Measurements from ENCODE around the gene GAR1.
"Not testable (repeated sequence)": the region's sequence is repeated elsewhere in the genome, so short reads cannot be mapped to it uniquely, and the experiment has no call there.

The GAR1 gene

GRCh38 chr4:109846395-109847098 is 31.0 kb downstream of the GAR1 start:
- no peak for DNase-seq (ENCODE audit: low spot score)

- DNase-seq (ENCODE audit: low spot score) = no peak
These were observed 32.4 kb downstream of the GAR1 start, which contains the start of gene LRIT3 for GRCh38 chr4:109847896-109848442. Gene LRIT3, plus strand, starts transcription at chr4:109848107. Its CDS starts 95 bp downstream, at chr4:109848202.

- no peak for DNase-seq (ENCODE audit: low spot score)
These were observed 32.9 kb downstream of the GAR1 start for GRCh38 chr4:109848501-109848900.

GRCh38 chr4:109850601-109851000 is 35.0 kb downstream of the GAR1 start:
- DNase-seq (ENCODE audit: low spot score) = no peak

GRCh38 chr4:109859426-109860300 is 44.1 kb downstream of the GAR1 start:
- DNase-seq (ENCODE audit: low spot score) = not testable (repeated sequence)

GRCh38 chr4:109861271-109861670 is 45.7 kb downstream of the GAR1 start:
- DNase-seq (ENCODE audit: low spot score) = no peak

GRCh38 chr4:109861916-109862511 is 46.5 kb downstream of the GAR1 start:
- DNase-seq (ENCODE audit: low spot score) = no peak

- no peak for DNase-seq (ENCODE audit: low spot score)
These were observed 48.6 kb downstream of the GAR1 start for GRCh38 chr4:109864134-109864533.

- no peak for DNase-seq (ENCODE audit: low spot score)
These were observed 54.5 kb downstream of the GAR1 start for GRCh38 chr4:109870061-109870460.

- DNase-seq (ENCODE audit: low spot score) = no peak
These were observed 56.5 kb downstream of the GAR1 start for GRCh38 chr4:109872065-109872464.

- no peak for DNase-seq (ENCODE audit: low spot score)
These were observed 57.5 kb downstream of the GAR1 start for GRCh38 chr4:109872950-109873656.

GRCh38 chr4:109873791-109874514 is 58.4 kb downstream of the GAR1 start:
- no peak for DNase-seq (ENCODE audit: low spot score)
